Activated T-cell treated with anti-CD3 and anti-CD28 coated beads for 24 hours (primary cell): Measurements from ENCODE around the gene COL20A1.

Experiments
- DNase-seq: peaks from one replicate; pipeline ENCODE4 v3.0.0-alpha.2; 2020; ENCODE audit warnings: low read depth

COL20A1 gene

DNA sequence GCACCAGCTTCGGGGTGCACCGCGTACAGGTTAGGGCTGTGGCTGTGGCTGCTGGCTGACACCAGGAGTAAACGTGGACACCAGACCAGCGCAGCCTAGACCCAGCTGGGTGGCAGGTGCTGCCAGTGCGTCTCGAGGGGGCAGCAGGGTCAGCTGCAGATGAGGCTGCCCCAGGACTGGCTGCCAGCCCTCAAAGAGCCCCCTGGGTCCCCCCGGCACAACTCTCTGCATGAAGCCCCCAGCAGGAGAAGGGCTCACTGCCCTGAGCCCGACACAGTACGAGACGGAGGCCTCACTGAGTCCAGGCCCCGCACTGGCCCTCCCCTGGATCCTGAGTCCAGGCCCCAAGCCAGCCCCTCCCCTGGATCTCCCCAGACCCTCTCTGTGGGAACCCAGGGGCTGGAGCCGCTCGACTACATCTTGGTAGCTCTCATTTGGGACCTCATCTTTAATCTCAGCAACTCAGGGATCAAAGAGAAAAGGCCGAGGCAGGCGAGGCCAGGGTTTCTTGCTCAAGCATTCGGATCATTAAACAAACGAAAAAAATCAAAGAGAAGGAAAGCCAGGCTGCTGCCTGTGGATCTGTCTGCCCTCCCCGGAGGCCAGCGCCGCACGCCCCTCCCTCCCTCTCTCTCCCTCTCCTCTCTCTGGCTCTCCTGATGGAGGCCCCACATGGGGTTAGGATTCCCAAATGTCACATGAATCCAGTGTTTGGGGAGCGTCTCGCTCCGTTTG is 31.8 kb upstream of the COL20A1 start:
- DNase-seq = no peak

DNA sequence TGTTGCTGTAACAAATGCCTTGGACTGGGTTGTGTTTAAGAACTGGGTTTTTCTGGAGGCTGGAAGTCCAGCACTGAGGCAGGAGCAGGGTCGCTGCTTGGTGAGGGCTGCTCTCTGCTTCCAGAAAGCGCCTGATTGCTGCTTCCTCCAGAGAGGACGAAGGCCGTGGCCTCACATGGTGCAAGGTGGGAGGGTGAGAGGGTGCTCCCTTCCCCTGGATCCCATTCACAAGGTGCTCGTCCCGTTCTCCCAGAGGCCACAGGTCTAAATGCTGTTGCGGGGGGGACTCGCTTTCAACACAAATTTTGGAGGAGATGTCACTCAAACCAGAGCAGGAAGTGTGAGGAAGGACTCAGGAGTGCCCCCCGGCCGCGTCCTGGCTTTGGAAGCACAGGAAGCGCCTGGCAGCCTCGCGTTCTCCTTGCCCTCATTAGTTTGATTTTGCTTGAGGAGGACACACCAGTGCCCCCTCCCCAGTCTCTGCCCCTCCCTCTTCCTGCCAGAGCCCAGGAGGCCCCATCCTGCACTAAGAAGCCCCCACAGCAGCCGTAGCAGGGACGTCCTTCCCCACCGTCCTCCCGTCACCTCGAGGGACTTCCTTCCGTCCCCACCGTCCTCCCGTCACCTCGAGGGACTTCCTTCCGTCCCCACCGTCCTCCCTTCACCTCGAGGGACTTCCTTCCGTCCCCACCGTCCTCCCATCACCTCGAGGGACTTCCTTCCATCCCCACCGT is 31.0 kb upstream of the COL20A1 start:
- DNase-seq = no peak

DNA sequence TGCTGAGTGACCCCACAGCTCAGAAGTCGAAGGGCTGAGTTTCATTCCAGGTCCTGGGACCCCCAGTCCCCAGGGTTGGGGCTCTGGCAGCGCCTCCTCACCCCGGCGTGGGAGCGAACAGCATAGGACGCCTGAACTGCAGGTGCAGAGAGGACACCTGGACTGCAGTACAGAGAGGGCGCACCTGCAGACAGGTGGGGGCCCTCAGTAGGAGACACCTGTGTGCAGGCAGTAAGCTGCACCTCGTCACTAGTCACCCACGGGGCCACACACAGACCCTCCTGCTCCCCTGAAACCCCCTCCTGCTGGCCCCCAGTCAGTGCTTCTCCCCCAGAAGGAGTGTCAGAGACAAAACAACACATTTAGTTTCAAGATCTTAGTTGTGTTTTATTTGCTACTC is 30.1 kb upstream of the COL20A1 start:
- no peak for DNase-seq

DNA sequence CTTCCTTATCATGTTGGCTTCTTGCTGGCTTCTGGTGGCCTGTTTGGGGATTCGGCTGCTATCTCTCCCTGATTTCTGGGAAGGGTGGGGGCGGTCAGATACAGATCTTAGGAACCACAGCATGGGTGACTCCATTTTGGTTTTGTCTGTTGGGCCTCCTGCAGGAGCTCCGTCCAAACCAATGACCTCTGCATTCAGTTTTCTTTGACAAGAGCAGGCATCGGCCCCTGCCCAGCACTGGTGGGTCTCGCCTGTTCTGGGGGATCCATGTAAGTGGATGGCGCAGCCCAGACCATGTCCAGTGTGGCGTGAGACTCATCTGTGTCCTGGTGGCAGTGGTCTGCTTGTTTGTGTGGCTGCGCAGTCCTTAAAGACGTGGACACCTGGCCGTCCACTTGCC is 29.0 kb upstream of the COL20A1 start:
- no peak for DNase-seq

DNA sequence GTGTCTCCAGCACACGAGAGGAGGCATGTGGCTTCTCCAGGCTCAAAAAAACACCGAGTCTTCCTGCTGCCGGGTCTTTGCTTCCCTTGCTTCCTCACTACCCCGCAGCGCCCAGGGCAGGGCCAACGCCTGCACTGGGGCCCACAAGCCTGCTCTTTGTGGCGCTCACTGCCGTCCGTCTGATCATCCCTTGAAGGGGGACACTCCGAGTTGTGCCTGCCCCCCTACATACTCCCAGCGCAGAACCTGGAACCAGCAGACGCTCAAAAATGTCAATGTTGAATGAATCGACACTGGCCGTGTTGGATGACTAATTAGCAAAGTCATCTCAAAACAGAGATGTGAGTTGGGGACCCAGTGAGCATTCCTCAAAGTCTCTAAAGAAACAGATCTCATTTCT is 28.5 kb upstream of the COL20A1 start:
- no peak for DNase-seq

DNA sequence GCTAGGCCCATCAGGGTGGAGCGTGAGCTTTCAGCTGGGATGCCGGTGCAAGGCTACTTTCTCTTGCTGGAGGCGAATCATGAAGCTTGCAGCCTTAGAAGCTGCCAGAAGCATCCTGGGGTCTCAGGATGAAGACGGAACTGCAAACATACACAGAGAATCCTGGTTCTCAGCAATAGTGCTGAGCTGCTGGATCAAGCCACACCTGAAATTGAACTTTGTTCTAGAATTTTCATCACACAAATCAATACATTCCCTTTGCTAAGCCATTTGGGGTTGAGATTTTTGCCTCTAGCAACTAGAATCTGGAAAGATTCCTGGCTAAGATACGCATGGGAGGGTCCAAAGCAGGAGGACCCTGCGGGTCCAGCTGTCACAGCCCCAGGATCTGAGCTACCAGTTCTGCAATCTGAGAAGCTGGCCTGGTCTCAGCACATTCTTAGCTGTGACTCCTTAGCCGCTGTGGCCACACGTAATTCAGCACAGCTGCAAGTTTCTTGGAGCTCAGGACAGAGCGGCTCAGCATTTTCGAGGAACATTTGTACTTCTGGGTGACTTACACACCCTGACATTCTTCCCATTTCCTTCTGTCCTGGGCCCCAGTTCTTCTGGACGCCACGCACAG is 27.0 kb upstream of the COL20A1 start:
- no peak for DNase-seq

DNA sequence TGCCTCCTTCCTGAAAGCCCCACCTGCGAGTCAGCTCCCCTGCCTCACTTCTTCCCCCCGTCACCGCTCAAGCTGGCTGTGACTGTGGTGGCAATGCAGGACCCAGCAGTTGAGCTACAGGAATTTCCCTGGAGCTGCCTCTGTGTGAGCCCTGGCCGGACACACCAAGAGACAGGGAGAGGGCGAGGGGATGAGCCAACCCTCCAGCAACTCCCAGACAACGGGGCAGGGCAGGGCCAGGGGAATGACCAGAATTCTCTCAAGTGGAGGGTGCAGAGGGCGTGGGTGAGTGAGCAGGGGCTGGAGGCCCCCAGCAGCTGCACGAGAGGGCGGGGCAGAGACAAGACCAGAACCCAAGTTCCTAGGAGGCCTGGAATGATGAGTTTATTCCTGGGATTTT is 25.3 kb upstream of the COL20A1 start:
- no peak for DNase-seq

DNA sequence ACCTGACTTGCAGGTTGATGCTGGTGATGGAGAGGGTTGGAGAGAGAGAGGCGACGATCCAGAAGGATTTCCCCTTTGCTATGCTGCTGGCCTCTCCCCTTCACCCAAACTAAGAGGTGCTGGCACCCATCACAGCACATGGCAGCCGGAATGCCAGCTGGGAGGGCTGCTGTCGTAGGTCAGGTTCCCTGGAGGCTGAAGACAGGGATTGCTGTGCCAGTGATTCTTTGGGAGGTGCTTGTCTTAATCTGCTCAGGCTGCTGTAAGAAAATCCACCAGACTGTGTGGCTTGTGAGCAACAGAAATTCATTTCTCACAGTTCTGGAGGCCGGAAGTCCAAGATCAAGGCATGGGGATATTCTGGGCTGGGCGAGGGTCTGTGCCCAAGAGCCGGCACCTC is 24.7 kb upstream of the COL20A1 start:
- DNase-seq = no peak

DNA sequence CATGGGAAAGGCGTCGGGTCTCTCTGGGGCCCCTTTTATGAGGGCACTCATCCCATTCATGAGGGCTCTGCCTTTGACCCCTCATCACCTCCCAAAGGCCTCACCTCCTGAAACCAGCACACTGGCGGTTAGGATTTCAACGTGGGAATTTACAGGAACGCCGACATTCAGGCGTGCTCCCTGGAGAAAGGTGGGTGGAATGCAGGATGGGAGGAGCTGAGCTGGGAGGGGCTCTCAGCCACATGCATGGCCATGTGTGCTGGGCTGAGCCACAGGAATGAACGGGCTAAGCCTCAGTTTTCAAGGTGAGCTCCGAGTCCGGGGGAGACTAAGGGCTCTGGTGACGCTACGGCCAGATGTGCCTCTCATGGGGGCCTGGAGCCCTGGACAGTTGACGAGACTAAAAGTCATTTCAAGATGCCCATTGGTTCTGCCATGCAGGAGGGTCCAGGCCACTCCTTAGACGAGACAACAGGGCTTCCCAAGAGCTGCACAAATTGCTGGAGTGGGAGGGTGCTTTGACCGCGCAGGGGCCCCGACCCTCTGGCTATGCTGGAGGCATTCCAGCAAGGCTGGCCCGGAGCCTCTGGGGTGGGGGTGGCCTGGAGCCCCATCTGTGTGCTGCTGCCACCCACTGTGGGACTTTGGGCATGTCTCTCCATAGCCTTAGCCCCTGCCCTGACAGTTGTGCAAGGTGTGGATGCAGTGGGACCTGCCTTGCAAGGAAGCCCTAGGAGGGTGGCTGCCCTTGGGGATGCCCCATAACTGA is 24.1 kb upstream of the COL20A1 start:
- DNase-seq = no peak

DNA sequence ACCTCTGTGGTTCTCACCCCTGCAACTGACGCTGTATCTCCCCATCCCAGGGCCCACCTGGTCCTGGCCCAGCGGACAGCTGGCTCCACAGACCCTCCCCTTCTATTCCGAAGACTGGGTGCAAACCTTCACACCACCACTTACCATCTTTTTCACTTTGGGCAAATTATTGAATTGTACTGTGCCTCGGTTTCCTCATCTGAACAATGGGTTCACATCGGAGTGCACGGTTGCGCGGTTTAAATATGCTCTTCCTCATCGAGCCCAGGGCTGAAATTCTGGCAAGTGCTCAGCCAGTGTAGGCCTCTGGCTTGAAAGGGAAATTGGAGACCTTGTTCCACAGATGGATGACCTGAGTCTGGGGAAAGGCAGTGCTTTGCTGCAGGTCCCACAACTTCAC is 23.3 kb upstream of the COL20A1 start:
- no peak for DNase-seq

DNA sequence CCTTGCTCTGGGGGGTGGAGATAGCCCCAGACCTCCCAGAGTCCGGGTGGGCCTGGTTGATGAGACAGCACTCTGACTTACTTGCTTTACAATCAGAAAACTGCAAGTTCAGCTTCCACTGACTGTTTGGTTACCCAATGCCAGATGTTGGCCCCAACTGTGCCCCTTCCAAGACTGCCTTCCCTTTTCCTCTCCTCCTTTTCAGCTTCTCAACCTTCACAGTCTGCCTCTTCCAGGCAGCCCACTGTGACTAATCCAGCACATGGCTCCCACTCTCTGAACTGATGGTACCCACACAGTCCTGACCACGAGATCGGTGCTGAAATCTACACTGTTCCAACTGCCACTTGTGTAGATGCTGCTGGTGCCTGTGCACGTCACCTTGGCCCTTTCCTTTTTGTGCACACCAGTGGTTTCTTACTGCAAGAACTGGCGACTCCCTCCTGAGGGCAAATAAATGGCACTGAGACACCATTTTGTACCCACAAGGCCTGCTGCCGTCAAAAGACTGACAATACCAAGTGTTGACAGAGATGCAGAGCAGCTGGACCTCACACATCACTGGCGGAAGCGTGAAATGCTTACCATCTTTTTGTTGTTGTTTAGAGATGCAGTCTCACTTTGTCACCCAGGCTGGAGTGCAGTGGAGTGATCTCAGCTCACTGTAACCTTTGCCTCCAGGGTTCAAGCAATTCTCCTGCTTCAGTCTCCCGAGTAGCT is 22.2 kb upstream of the COL20A1 start:
- no peak for DNase-seq

DNA sequence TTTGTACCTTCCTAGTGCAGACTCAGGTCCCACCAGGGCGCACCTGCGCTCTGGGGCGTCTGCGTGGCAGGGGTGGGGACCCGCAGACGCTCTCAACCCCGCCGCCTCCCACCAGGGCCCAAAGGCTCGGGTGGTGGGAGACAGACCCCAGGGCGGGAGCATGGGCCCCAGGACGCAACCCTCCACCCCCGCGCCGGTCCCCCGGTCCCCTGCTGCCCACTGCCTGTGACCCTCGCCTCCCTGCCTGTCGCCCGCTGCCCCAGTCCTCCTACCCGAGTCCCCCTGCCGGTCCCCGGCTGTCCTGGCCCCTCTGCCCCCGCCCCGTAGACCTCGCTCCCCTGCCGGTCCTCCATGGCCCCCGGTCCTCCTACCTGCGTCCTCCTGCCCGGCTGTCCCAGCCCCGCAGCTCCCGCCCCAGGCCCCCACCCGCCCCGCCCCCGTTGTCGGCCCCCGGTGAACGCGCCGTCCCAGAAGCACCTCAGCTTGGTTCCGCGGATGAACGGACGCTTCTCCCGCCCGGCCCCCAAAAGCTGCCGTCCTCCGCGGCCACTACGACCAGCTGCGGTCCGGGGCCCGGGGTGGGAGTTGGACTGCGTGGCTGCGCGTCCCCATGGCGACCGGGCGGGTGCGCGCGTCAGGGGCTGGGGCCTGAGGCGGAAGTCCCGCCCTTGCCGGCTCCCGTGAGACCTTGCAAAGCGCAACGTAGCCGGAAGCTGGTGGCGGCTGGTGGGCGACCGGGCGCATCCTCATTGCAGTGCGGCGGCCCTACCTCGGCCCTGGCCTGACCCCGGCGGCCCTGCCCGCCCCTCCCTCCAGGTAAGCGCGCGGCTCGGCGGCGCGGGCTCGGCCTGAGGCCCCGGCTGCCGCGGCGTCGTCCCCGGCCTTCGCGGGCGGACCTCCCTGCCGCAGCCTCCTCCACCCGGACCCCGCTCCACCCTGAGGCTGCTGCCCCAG is 20.6 kb upstream of the COL20A1 start, which contains the start of gene ARFGAP1:
TSS of gene ARFGAP1 (plus strand) at position 709 of the 954 bp plus-strand sequence. CDS start 2,768 bp downstream, outside the sequence.
- DNase-seq = peak; percentile 85

DNA sequence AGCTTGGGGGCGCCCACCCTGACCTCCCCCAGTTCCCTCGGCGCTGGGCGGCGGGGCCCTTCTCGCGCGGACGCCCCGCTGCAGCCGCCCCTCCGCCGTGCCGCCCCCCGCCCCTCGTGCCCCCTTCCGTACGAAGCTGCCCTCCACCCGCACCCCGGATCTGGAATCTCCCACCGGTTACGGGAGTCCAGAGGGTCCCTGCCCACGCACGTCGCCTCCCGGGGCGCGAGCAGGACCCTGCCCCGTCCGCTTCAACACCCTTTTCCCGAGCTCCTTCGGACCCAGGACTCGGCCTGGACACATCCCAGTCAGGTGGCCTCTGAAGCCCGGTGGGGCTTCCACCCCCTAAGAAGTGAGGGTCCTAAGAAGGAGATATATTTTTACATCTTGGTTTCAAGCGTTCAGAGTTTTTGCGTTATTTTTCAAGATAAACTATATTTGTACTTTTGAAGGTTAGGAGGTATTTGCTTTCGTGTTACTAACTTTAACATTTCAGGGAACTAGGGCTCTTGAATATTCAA is 19.9 kb upstream of the COL20A1 start:
- no peak for DNase-seq

DNA sequence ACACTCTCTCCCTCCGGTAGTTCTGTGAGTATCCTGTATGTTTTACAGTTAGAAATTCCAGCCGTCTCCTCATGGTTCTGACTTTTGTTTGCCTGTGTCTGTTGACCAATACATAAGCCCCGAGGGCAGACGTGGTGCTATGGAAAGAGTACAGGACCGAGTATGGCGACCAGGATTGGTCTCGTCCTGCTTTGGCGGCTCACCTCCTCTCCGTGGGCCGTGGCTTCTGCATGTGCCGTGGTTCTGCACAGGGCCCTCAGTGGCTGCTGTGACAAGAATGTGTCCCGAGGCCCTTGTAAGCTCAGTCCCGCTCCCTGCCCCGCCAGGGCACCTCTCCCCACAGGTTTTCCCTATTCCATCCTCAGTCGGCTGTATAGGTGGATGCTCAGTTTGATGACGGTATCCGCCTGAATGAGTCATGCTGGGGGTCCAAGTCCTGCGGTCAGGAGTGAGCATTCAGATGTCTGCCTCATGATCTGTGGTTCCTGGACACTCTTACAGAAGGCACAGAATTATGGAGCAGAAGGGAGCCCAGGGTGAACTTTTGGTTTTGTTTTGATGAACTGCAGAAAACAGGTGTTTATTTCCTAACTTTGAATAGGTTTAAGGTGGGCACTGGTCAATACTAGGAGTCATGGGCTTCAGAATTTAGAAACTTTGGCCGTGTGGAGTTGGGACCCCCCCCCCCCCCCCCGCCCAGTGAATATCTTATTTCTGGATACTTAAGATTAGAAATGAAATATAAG is 19.2 kb upstream of the COL20A1 start:
- no peak for DNase-seq

DNA sequence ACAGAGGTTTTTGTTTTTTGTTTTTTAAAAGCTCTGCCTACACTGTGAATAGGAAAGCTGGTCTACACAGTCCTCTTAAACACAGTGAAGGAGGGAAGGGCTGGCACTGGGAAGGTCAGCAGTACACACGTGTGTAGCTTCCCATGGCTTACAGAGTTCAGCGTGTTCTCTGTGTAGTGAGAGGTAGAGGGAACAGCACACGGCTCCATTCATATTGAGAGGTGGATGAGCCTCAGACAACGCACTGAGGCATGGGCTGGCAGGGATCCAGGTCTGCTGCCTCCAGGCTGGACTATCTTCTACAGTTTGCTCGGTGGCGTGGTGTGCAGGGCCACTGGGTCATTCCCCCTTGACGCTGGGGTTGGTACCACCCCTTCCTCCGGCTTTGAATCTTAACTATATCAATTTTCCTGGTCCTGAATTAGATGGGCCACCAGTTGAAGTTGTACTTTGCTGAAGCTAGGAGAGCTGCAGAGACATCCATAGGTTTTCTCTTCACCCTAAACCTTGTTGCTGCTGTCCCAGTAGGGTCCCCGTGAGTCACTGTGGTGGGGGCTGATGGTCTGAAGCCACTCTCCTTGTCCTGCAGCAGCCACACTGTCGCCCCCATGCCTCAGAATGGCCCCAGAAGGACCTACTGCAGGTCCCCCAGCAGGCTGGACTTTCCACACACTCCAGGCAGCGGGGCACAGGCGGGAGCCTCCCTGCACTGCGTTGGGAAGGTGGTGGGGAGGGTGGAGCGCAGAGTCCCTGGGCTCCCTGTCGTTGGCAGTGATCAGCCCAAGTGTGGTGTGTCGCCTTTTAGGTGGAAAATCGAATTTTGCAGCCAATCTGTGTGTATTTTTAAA is 18.4 kb upstream of the COL20A1 start:
- DNase-seq = no peak

DNA sequence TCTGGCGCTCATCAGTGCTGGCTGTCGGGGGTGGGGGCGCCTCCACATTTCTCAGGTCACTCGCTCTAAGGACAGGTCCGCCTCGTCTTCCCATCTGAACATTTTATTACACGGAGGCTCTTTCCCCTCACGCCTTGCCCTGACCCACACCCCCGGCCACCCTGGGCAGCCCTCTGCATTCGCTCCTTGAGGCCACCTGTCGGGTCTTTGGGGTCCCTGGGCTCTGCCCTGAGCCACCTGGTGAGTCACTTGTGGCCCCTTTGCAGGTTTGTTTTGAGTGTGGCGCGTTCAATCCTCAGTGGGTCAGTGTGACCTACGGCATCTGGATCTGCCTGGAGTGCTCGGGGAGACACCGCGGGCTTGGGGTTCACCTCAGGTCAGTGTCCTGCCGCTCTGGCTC is 17.2 kb upstream of the COL20A1 start:
- no peak for DNase-seq

DNA sequence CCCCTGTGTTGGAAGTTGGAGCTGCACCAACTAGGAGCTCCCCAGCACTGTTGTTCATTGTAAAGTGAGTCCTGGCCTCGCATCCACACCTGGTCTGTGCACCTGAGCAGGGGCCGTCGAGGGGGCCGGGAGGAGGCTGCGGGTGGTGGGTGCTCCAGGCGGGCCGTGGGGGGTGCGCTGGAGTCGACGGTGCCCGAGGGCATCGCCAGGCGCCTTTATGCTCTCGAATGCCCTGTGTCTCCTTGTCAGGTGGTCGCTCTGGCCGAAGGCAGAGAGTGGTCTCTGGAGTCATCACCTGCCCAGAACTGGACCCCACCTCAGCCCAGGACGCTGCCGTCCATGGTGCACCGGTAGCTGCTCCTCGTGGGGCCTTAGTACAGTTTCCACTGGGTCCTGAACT is 16.0 kb upstream of the COL20A1 start:
- DNase-seq = no peak

DNA sequence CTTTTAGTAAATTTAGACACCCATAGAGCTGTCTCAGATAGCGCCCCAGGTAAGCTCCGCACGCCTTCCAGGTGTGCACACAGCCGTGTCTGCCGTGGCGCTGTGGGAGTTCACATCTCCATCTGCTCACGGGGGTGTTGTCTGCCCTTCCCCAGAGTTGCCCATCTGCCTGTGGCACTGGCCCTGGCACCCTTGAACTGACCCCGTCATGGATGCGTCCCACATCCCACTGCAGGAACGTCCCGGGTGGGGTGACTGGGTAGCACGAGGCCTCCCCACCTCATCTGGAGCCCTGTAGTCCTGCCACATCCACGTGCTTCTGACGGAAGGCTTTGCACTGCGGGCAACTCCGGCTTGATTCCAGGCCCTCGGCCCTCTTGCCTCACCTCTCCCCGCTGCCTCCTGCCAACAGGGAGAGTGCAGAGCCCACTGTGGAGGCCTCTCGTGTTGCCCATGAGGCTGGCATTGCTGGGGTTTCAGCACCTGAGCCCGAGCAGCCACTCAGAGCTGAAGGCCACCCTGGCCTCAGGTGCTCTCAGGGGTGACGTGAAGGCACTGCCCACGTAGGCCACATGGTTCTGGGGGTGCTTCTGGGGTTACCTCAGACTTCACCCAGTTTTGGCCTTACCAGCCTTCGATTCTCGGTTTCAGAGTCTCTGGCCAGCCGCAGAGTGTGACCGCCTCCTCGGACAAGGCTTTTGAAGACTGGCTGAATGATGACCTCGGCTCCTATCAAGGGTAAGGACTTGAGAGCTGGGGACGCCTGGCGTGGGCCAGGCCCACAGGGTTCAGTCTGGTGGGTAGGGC is 15.3 kb upstream of the COL20A1 start:
- no peak for DNase-seq
